ENCODE measurements around the gene HABP4.

DNA sequence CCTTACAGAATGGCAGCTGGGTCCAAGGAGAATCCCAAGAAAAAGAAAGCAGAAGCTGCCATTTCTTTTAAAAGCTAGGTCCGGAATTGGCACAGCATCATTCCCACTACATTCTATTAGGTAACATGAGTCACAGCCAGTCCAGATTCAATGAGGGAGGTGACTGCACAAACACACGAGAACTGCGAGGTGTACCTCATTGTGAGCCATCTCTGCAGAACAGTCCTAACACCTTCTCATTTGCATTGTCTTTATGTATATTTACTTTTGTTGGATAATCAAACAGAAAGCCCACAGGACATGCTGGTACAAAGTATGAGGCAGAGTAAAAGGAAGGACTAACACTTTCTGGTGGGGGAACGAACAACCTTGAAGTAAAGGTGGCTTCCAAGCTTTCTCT lies 14.6 kb upstream of the HABP4 start:
- TF ChIP-seq, protein P1, sequence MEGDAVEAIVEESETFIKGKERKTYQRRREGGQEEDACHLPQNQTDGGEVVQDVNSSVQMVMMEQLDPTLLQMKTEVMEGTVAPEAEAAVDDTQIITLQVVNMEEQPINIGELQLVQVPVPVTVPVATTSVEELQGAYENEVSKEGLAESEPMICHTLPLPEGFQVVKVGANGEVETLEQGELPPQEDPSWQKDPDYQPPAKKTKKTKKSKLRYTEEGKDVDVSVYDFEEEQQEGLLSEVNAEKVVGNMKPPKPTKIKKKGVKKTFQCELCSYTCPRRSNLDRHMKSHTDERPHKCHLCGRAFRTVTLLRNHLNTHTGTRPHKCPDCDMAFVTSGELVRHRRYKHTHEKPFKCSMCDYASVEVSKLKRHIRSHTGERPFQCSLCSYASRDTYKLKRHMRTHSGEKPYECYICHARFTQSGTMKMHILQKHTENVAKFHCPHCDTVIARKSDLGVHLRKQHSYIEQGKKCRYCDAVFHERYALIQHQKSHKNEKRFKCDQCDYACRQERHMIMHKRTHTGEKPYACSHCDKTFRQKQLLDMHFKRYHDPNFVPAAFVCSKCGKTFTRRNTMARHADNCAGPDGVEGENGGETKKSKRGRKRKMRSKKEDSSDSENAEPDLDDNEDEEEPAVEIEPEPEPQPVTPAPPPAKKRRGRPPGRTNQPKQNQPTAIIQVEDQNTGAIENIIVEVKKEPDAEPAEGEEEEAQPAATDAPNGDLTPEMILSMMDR (IDR thresholded peaks at IDR 0.05), result no peak
- TF ChIP-seq POLR2A (IDR thresholded peaks at IDR 0.05), result no peak
